AG09309 (cell line): Measurements from ENCODE around the gene LHX4.
A peak's percentile ranks its signal among the peaks of the same experiment; 100 is the strongest.

Experiments
- DNase-seq: peaks from one replicate; pipeline ENCODE4 v3.0.0-alpha.2; 2010; ENCODE audit warnings: low read depth
- H3K4me3 ChIP-seq: 2 replicates; pipeline ENCODE4 v1.5.1; 2011; ENCODE audit warnings: mild to moderate bottlenecking, low read depth, low read length, moderate library complexity; ENCODE audit not compliant: control insufficient read depth
- CTCF ChIP-seq: IDR thresholded peaks from 2 replicates; pipeline ENCODE4 v1.5.1; 2011; ENCODE audit warnings: mild to moderate bottlenecking, low read depth, low read length, inconsistent platforms; ENCODE audit not compliant: insufficient read depth, control insufficient read depth; ENCODE audit errors: missing control alignments

The LHX4 gene

GRCh38 chr1:180230791-180231505 is 884 bp downstream of the LHX4 start:
- no peak for DNase-seq
- peak overlapping the region; percentile 36 for H3K4me3 ChIP-seq

GRCh38 chr1:180231506-180231921 is 1.4 kb downstream of the LHX4 start:
- no peak for TF ChIP-seq CTCF
- H3K4me3 ChIP-seq: peak overlapping the region; percentile 36
- no peak for DNase-seq

More at GRCh38 chr1:180230791-180231505, 884 bp downstream of the LHX4 start:
- no peak for TF ChIP-seq CTCF

GRCh38 chr1:180231936-180232335 is 1.9 kb downstream of the LHX4 start:
- no peak overlapping the region for H3K4me3 ChIP-seq

GRCh38 chr1:180232521-180233043 is 2.5 kb downstream of the LHX4 start:
- TF ChIP-seq CTCF: no peak
- no peak overlapping the region for H3K4me3 ChIP-seq
- no peak for DNase-seq

More at GRCh38 chr1:180231936-180232335, 1.9 kb downstream of the LHX4 start:
- TF ChIP-seq CTCF: no peak
- DNase-seq: no peak

- no peak for TF ChIP-seq CTCF
- no peak for DNase-seq
- no peak overlapping the region for H3K4me3 ChIP-seq
Observed at GRCh38 chr1:180233191-180234011, 3.3 kb downstream of the LHX4 start.

- no peak for DNase-seq
- no peak for TF ChIP-seq CTCF
- H3K4me3 ChIP-seq: no peak overlapping the region
Observed at GRCh38 chr1:180234369-180235076, 4.5 kb downstream of the LHX4 start.
